Fibroblast of the aortic adventitia (primary cell): Measurements from ENCODE around the gene STRN3. TPM values are rescaled to one million over a fixed set of nuclear protein-coding genes. Genes with fewer than 3 reads are reported as not detected.
"Not testable (repeated sequence)": the region's sequence is repeated elsewhere in the genome, so short reads cannot be mapped to it uniquely, and the experiment has no call there.

Experiments used
- DNase-seq: peaks from one replicate; pipeline ENCODE4 v3.0.0-alpha.2; 2010; ENCODE audit warnings: low read depth
- H3K4me3 ChIP-seq: 2 replicates; pipeline ENCODE4 v1.5.1; 2011; ENCODE audit warnings: low read depth, mild to moderate bottlenecking, control low read depth, low read length, moderate library complexity
- total RNA-seq: library from RNA; depleted of rRNA; stranded (reverse); fragments of >200 nt; gene quantifications from 2 replicates; pipeline ENCODE4 v1.2.3, GENCODE V29; 2012; ENCODE audit warnings: low replicate concordance
- TF ChIP-seq, protein P1 (sequence below): IDR thresholded peaks from 2 replicates; pipeline ENCODE4 v1.5.1; 2011; ENCODE audit warnings: mild to moderate bottlenecking, low read length, control low read depth, inconsistent platforms; ENCODE audit not compliant: insufficient read depth

The STRN3 gene, protein sequence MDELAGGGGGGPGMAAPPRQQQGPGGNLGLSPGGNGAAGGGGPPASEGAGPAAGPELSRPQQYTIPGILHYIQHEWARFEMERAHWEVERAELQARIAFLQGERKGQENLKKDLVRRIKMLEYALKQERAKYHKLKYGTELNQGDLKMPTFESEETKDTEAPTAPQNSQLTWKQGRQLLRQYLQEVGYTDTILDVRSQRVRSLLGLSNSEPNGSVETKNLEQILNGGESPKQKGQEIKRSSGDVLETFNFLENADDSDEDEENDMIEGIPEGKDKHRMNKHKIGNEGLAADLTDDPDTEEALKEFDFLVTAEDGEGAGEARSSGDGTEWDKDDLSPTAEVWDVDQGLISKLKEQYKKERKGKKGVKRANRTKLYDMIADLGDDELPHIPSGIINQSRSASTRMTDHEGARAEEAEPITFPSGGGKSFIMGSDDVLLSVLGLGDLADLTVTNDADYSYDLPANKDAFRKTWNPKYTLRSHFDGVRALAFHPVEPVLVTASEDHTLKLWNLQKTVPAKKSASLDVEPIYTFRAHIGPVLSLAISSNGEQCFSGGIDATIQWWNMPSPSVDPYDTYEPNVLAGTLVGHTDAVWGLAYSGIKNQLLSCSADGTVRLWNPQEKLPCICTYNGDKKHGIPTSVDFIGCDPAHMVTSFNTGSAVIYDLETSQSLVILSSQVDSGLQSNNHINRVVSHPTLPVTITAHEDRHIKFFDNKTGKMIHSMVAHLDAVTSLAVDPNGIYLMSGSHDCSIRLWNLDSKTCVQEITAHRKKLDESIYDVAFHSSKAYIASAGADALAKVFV
- 51.1 and 67.2 TPM in 2 replicates for total RNA-seq

DNA sequence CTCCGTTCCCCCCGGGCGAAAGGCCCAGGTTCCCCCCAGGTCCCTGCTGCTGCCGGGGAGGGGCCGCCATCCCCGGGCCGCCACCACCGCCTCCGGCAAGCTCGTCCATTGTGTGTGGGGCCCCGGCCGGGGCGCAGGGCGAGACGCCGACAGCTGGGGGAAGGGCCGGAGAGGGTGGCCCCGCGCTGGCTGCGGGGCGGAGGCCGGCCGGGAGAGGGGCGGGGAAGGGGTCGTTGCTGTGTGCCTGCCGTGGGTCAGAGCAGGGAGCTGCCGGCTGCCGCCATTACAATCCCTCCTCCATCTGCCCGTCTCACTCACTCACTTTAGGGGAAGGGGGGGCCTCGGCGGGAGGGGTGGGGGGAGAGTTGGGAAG is at the start of gene STRN3:
TSS of gene STRN3 (minus strand) at position 303 of the 373 bp plus-strand sequence. CDS start at position 109, 194 bp downstream.
- TF ChIP-seq, protein P1, sequence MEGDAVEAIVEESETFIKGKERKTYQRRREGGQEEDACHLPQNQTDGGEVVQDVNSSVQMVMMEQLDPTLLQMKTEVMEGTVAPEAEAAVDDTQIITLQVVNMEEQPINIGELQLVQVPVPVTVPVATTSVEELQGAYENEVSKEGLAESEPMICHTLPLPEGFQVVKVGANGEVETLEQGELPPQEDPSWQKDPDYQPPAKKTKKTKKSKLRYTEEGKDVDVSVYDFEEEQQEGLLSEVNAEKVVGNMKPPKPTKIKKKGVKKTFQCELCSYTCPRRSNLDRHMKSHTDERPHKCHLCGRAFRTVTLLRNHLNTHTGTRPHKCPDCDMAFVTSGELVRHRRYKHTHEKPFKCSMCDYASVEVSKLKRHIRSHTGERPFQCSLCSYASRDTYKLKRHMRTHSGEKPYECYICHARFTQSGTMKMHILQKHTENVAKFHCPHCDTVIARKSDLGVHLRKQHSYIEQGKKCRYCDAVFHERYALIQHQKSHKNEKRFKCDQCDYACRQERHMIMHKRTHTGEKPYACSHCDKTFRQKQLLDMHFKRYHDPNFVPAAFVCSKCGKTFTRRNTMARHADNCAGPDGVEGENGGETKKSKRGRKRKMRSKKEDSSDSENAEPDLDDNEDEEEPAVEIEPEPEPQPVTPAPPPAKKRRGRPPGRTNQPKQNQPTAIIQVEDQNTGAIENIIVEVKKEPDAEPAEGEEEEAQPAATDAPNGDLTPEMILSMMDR: no peak
- no peak for DNase-seq
- peak within 1 kb of the TSS; percentile 96 for H3K4me3 ChIP-seq

DNA sequence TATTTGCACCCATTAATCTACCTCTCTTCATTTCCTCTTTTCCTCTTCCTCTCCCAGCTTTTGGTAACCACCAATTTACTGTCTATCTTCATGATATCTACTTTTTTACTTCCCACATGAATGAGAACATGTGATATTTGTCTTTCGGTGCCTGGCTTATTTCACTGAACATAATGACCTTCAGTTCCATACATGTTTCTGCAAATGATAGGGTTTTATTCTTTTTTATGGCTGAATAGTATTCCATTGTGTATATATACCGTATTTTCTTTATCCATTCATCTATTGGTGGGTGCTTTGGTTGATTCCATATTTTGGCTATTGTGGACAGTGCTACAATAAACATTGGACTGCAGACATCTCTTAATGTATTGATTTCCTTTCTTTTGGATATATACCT is 49.0 kb upstream of the STRN3 start:
- no peak for DNase-seq
- no peak overlapping the region for H3K4me3 ChIP-seq
- TF ChIP-seq, protein P1: no peak

DNA sequence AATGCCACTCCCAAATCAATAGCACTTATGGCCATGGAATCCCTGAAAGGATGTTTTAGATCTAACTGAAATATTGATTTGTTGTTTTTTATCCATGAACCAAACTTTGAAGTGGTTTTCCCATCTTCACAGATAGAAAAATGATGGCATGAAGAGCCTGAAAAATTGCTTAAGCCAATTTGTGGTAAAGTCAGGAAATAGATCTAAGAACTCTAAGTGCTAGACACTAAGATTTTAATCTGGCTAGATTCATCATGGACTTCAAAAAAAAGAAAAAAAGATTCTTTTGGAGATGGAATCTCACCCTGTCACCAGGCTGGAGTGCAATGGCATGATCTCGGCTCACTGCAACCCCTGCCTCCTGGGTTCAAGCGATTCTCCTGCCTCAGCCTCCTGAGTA is 45.0 kb upstream of the STRN3 start:
- no peak overlapping the region for H3K4me3 ChIP-seq
- no peak for DNase-seq
- TF ChIP-seq, protein P1: no peak

DNA sequence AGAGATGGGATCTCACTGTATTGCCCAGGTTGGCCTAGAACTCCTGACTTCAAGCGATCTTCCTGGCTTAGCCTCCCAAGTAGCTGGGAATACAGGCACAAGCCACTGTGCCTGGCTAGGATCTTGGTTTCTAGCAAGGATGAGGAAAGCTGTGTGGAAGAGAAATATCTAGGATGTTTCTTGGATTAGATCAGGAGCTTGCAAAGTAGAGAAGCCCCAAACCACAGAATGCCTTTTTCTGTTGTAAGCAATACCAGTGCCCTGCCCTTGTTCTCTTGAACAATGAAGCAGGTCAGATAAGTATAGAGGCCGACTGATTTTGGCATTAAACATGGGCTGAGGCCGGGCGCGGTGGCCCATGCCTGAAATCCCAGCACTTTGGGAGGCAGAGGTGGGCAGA is 44.3 kb upstream of the STRN3 start:
- no peak overlapping the region for H3K4me3 ChIP-seq
- peak; percentile 97 for DNase-seq
- TF ChIP-seq, protein P1: no peak

DNA sequence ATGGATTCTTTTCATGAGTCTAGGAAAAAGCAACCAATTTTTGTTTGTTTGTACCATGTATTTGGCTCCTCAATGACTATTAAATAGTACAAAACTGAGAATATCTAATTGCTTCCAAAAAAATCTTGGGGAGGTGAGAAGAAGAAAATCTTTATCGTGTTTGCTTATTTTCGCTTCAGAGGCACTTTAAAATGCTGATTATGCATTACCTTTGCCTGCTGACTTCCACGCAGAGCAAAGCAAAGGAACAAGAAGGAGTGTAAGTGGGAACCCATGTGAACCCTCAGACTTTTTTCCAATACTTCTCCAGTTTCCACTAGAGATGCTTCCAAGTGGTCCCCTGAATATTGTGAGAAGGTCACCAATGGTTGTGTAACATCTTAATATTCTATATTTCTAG is 43.2 kb upstream of the STRN3 start:
- DNase-seq: no peak
- TF ChIP-seq, protein P1: no peak

DNA sequence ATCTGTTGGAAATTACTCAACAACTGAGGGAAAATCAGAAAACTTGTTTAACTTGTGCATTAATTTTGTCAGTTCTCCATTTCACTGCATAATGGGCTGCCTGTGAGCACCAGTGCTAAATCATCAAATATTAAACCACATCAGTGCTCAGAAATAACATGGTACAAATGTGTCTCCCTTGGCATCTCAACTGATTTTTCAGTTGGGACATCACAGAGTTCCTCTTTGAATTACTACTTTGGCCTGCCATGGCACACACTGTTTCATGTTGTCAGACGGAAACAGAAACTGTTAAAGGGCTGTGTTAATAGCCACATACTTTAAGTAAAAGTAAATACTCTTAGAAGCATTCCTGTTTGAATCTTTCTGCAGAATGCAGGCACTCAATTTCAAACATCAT is 42.1 kb upstream of the STRN3 start:
- DNase-seq: no peak
- H3K4me3 ChIP-seq: no peak overlapping the region
- TF ChIP-seq, protein P1: no peak

More for the DNA sequence above, 43.2 kb upstream of the STRN3 start:
- no peak overlapping the region for H3K4me3 ChIP-seq

DNA sequence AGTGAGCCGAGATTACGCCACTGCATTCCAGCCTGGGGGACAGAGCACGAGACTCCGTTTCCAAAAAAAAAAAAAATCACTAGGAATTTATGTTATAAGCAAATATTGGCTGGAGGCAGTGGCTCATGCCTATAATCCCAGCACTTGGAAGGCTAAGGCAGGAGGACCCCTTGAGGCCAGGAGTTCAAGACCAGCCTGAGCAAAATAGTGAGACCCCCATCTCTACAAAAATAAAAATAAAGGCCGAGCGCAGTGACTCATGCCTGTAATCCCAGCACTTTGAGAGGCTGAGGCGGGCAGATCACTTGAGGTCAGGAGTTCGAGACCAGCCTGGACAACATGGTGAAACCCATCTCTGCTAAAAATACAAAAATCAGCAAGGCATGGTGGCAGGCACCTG is 36.7 kb upstream of the STRN3 start:
- H3K4me3 ChIP-seq, DNase-seq: not testable (repeated sequence)
